Measurements from ENCODE around the gene ALX3.

GRCh38 chr1:110084227-110085078, 14.0 kb upstream of the ALX3 start:
- TF ChIP-seq, protein P1, sequence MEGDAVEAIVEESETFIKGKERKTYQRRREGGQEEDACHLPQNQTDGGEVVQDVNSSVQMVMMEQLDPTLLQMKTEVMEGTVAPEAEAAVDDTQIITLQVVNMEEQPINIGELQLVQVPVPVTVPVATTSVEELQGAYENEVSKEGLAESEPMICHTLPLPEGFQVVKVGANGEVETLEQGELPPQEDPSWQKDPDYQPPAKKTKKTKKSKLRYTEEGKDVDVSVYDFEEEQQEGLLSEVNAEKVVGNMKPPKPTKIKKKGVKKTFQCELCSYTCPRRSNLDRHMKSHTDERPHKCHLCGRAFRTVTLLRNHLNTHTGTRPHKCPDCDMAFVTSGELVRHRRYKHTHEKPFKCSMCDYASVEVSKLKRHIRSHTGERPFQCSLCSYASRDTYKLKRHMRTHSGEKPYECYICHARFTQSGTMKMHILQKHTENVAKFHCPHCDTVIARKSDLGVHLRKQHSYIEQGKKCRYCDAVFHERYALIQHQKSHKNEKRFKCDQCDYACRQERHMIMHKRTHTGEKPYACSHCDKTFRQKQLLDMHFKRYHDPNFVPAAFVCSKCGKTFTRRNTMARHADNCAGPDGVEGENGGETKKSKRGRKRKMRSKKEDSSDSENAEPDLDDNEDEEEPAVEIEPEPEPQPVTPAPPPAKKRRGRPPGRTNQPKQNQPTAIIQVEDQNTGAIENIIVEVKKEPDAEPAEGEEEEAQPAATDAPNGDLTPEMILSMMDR (IDR thresholded peaks at IDR 0.05), result no peak
- peak in 1 of 3 donors; percentile 43 for TF ChIP-seq POLR2AphosphoS5 (IDR thresholded peaks at IDR 0.05)
